Kidney (tissue), 14 donors: Measurements from ENCODE around the gene CDO1. TPM values are rescaled to one million over a fixed set of nuclear protein-coding genes. Genes with fewer than 3 reads are reported as not detected.
"Not testable (repeated sequence)": the region's sequence is repeated elsewhere in the genome, so short reads cannot be mapped to it uniquely, and the experiment has no call there.

ENCODE experiments used
- DNase-seq, 5 donors: peaks; one replicate each; pipeline ENCODE4 v3.0.0-alpha.2; 2013 to 2020
- FAIRE-seq: peaks from 2 replicates; lab custom pipeline; 2012; peaks lifted over from hg19 to GRCh38; lab: Jason Lieb, UNC
- H3K27ac ChIP-seq, 2 donors: one replicate each; pipeline ENCODE4 v1.7.0; 2013; ENCODE audit warnings: low read depth in 2 of 2, low read length in 2 of 2, inconsistent platforms in 1 of 2
- H3K27me3 ChIP-seq: one replicate; pipeline ENCODE4 v1.7.1; 2013; ENCODE audit warnings: low read length, inconsistent platforms; ENCODE audit not compliant: control insufficient read depth, insufficient read depth
- H3K36me3 ChIP-seq, 3 donors: one replicate each; pipeline versions ENCODE4 v1.7.0 to v1.7.1; 2013; ENCODE audit warnings: low read length in 3 of 3, control low read depth in 1 of 3, inconsistent platforms in 1 of 3; ENCODE audit not compliant: insufficient read depth in 3 of 3, control insufficient read depth in 2 of 3
- H3K4me1 ChIP-seq, 3 donors: one replicate each; pipeline versions ENCODE4 v1.7.0 to v1.7.1; 2013; ENCODE audit warnings: low read length in 3 of 3, inconsistent platforms in 1 of 3, low read depth in 1 of 3; ENCODE audit not compliant: control insufficient read depth in 2 of 3, insufficient read depth in 2 of 3
- H3K4me3 ChIP-seq, 3 donors: one replicate each; pipeline versions ENCODE4 v1.7.0 to v1.8.1; 2013; ENCODE audit warnings: low read length in 3 of 3, control low read depth in 1 of 3, inconsistent platforms in 1 of 3
- H3K9ac ChIP-seq, 3 donors: one replicate each; pipeline versions ENCODE4 v1.7.0 to v1.7.1; 2013; ENCODE audit warnings: low read length in 3 of 3, control low read depth in 1 of 3, inconsistent platforms in 1 of 3
- H3K9me3 ChIP-seq, 3 donors: one replicate each; pipeline versions ENCODE4 v1.7.0 to v1.7.1; 2013; ENCODE audit warnings: low read length in 3 of 3, control low read depth in 1 of 3, inconsistent platforms in 1 of 3; ENCODE audit not compliant: control insufficient read depth in 2 of 3, insufficient read depth in 1 of 3
- intact Hi-C: fragments of 100-400 bp; cut with DNase I; formaldehyde crosslinking; loops from one replicate; pipeline ENCODE4 v1.11.1; 2022
- polyA plus RNA-seq: library from polyadenylated mRNA; stranded (reverse); fragments of 350-450 nt; fragmentation: Illumina TruSeq; extraction: RNeasy Lipid Tissue Mini Kit (QIAGEN cat#74804); gene quantifications from one replicate; pipeline ENCODE4 v1.2.3, GENCODE V29; 2014; ENCODE audit warnings: low read depth, low replicate concordance; ENCODE audit not compliant: insufficient read depth
- total RNA-seq: library from RNA; stranded (reverse); fragmentation: NEBNext Ultra II Directional; extraction: Animal tissue kit (Norgen Biotek cat#: 25700); gene quantifications from one replicate; pipeline ENCODE4 v1.2.1, GENCODE V29; 2021
- TF ChIP-seq, protein P1 (sequence below): IDR thresholded peaks from 3 replicates; pipeline ENCODE4 v1.5.1; 2012; ENCODE audit warnings: mild to moderate bottlenecking, moderate library complexity, borderline replicate concordance; ENCODE audit not compliant: insufficient read depth; ENCODE audit errors: extremely low read depth
- donor health status: control.
- donor health status: control.
- donor health status: control.
- donor health status: control.
- donor health status: control.
- donor health status: DM: yes; HTN: yes; CAD: no.
- donor health status: Normal renal cell carcinoma (clear cell type).

The CDO1 gene
- total and polyA plus RNA-seq, 2 donors from 2014 or later: 1.7 to 3.0 TPM

- TF ChIP-seq, protein P1, sequence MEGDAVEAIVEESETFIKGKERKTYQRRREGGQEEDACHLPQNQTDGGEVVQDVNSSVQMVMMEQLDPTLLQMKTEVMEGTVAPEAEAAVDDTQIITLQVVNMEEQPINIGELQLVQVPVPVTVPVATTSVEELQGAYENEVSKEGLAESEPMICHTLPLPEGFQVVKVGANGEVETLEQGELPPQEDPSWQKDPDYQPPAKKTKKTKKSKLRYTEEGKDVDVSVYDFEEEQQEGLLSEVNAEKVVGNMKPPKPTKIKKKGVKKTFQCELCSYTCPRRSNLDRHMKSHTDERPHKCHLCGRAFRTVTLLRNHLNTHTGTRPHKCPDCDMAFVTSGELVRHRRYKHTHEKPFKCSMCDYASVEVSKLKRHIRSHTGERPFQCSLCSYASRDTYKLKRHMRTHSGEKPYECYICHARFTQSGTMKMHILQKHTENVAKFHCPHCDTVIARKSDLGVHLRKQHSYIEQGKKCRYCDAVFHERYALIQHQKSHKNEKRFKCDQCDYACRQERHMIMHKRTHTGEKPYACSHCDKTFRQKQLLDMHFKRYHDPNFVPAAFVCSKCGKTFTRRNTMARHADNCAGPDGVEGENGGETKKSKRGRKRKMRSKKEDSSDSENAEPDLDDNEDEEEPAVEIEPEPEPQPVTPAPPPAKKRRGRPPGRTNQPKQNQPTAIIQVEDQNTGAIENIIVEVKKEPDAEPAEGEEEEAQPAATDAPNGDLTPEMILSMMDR: no peak
- intact Hi-C loops: no loop called here
Measured at GRCh38 chr5:115811406-115811805, 5.1 kb downstream of the CDO1 start.

DNA sequence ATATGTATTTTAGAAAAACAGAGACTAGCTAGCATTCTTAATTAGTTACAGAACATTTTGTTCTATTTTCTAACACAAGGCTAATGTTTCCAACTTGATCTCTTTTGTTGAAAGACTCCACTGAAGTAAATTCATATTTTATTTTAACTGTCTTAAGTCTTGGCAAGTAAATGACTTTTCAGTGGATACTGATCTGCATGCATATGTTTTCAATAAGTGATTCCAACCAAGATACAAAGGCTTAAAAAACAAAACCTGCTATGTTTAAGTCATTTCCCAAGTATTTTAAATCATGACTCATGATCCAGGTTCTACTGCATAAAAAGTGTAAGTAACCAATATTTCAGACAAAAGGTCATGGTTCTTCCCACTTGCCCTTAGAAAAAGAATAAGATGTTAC lies 5.7 kb downstream of the CDO1 start:
- no peaks in the 10 kb centered on the region for H3K9me3 ChIP-seq
- peaks cover 0 to 2% (median 0%) of the 10 kb centered on the region in 3 donors for H3K36me3 ChIP-seq
- H3K9ac ChIP-seq: no peak overlapping the region
- TF ChIP-seq, protein P1: no peak
- intact Hi-C loops: no loop called here
- FAIRE-seq (no peak), DNase-seq (no peak)
- no peak overlapping the region for H3K4me3 ChIP-seq
- no peaks in the 10 kb centered on the region for H3K27me3 ChIP-seq
- no peak overlapping the region for H3K27ac ChIP-seq
- H3K4me1 ChIP-seq: peaks cover 0 to 1% (median 0%) of the 10 kb centered on the region in 3 donors

More at GRCh38 chr5:115811406-115811805, 5.1 kb downstream of the CDO1 start:
- Histone ChIP-seq H3K9ac (no peak overlapping the region), H3K4me3 (no peak overlapping the region), H3K27ac (no peak overlapping the region), H3K36me3 (peaks cover 0 to under 1% (median 0%) of the 10 kb centered on the region in 3 donors), H3K4me1 (peaks cover 0 to 8% (median 0%) of the 10 kb centered on the region in 3 donors), H3K27me3 (no peaks in the 10 kb centered on the region), H3K9me3 (no peaks in the 10 kb centered on the region)
- no peak for FAIRE-seq
- DNase-seq: no peak

DNA sequence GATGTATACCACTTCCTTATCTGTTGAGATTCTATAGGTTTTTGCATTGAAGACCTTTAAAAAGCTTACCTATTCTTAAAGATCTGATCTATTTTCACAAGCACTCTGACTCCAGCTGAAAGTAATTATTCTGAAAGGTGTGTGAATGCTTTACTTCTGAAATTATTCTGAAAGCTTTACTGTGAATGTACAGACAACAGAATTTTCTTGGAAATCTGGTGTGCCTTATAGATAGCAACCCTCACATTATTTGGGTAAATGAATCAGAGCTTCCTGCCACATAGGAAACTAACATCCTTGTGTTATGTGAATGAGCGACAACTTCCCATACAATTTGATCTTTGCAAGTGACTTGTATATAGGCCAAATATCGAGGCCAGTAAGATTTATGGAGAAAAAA lies 6.5 kb downstream of the CDO1 start:
- Histone ChIP-seq H3K4me3 (no peak overlapping the region), H3K27me3 (no peaks in the 10 kb centered on the region), H3K9ac (no peak overlapping the region), H3K9me3 (no peaks in the 10 kb centered on the region), H3K36me3 (peaks cover 0 to 2% (median 0%) of the 10 kb centered on the region in 3 donors), H3K27ac (no peak overlapping the region), H3K4me1 (no peaks in the 10 kb centered on the region)
- FAIRE-seq: no peak
- TF ChIP-seq, protein P1: no peak
- intact Hi-C loops: no loop called here
- no peak for DNase-seq

DNA sequence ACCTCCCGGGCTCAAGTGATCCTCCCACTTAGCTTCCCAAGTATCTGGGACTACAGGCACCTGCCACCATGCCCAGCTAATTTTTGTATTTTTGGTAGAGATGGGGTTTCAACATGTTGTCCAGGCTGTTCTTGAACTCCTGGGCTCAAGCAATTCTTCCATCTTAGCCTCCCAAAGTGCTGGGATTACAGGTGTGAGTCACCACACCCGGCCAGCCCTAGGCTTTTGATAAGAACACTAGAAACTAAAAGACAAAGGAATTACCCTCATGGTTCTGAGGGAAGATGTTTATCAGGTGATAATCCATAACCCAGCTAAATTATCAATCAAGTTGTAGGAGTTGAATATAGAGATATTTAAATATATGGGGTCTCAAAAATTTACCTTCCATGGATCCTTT lies 8.4 kb downstream of the CDO1 start:
- H3K36me3 ChIP-seq, H3K9ac ChIP-seq, H3K9me3 ChIP-seq, H3K27ac ChIP-seq, DNase-seq, FAIRE-seq, H3K27me3 ChIP-seq, intact Hi-C loops, H3K4me1 ChIP-seq, H3K4me3 ChIP-seq: not testable (repeated sequence)
